ENCODE results near the gene LEMD1. TPM values are rescaled to one million over a fixed set of nuclear protein-coding genes. Genes with fewer than 3 reads are reported as not detected.

Gene LEMD1
- total RNA-seq, 2 donors from 2014 or later, result not detected

DNA sequence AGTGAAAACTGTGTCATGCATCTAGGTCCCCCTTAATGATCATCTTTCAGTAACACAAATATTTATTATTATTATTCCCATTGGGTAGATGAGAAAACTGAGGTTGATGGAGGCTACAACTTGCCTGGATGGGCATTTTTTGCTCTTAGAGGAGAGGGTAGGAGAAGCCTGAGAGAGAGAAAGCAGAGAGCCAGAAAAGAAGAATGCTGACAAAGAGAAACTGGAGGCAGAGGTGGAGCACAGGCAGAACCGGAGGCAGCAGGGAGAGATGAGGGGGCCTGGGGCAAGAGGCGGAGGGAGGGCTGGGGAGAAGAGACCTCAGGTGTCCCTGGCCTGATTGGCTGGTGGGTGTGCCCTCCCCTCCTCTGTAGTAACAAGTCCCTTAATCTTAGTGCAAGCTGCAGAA, 29.9 kb upstream of the LEMD1 start:
- no peak overlapping the region for H3K27ac Mint-ChIP-seq
- DNase-seq (no peak), ATAC-seq (no peak)
- no peaks in the 10 kb centered on the region for H3K9me3 ChIP-seq (ENCODE audit: control insufficient read depth, low read length, poor library complexity, severe bottlenecking)
- peaks cover 7% of the 10 kb centered on the region for H3K36me3 Mint-ChIP-seq (ENCODE audit: low read depth)
- no peak overlapping the region for H3K4me3 Mint-ChIP-seq
- peaks cover 16% of the 10 kb centered on the region for H3K4me1 Mint-ChIP-seq
- H3K27me3 Mint-ChIP-seq, result peaks cover 72% of the 10 kb centered on the region

DNA sequence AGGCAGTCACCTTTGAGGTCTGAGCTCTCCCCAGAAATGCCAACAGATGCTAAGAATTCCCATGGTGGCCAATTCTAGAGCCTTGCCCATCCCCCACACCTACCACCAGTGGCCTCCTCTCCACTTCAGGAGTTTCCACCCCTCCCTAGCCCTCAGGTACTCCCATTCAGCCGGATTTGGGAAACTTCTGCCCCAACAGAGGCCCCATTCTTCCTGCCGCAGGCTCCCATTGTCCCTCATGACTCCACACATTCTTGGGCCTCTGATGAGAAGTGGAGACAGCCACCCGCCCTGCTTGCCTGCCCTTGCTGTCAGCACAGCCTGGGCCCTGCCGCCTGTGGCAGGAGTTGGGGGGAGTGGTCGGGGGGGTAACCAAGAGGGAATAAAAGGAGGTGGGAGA, 29.3 kb upstream of the LEMD1 start:
- no peak for DNase-seq
- ATAC-seq, result no peak
- Mint-ChIP-seq H3K36me3 (ENCODE audit: low read depth) (peaks cover 7% of the 10 kb centered on the region), H3K27me3 (peaks cover 68% of the 10 kb centered on the region), H3K4me1 (peaks cover 12% of the 10 kb centered on the region), H3K4me3 (no peak overlapping the region), H3K27ac (no peak overlapping the region)
- H3K9me3 ChIP-seq (ENCODE audit: control insufficient read depth, low read length, poor library complexity, severe bottlenecking), result no peaks in the 10 kb centered on the region

DNA sequence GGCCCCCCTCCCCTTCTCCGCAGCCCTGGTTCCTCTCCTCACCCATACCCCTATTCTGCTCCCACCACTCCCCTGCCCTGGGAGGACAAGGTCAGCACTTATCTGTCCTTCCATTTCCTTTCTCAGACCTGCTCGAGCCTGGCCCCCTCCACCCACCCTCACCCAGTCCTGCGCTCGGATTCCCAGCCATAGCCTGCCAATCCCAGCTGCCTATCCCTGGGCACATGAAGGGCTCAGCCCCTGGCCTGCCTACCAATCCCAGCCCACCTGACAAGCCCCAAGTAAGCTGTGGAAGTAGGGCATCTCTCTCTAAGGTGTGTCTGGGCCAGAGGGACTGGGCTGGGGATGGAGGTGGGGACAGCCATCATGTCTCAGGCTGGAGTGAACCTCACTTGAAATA, 28.6 kb upstream of the LEMD1 start:
- Mint-ChIP-seq H3K27ac (no peak overlapping the region), H3K36me3 (ENCODE audit: low read depth) (peaks cover 5% of the 10 kb centered on the region), H3K27me3 (peaks cover 60% of the 10 kb centered on the region), H3K4me3 (no peak overlapping the region), H3K4me1 (peaks cover 6% of the 10 kb centered on the region)
- DNase-seq, result no peak
- no peaks in the 10 kb centered on the region for H3K9me3 ChIP-seq (ENCODE audit: control insufficient read depth, low read length, poor library complexity, severe bottlenecking)
- no peak for ATAC-seq

DNA sequence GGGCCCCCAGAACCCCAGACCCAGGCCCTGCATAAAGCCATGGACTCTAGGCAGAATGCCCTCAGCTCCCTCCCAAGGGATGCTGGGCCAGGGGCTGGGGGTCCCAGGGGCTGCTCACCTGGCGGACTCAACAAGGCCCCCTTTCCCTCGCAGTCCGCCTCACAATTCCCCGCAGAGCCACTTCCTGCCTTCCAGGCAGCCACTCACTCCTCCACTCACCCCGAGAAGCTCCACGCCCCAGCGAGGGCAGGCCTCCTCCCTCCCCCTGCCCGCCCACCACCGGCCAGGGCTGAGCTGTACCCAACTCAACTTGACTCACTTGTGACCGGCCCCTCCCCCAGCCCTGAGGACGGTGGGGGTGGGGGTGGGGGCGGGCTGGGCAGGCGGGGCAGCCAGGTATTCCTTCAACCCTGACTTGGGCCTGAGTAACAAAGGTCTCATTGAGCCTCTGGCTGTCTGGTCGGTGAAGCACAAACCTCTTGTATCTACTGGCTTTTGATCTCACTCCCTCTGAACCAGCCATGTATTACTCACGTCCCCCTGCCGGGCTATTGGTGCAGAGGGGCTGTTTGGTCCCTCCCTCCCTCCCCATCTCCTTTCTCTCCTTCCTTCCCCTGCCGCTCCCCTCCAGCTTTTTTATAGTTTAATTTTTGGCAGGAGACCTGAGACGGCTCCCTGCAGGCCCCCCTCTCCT, 28.0 kb upstream of the LEMD1 start:
- ATAC-seq (no peak), DNase-seq (no peak)
- Mint-ChIP-seq H3K36me3 (ENCODE audit: low read depth) (peaks cover 5% of the 10 kb centered on the region), H3K27me3 (peaks cover 54% of the 10 kb centered on the region), H3K4me1 (peaks cover 6% of the 10 kb centered on the region), H3K4me3 (no peak overlapping the region), H3K27ac (no peak overlapping the region)
- H3K9me3 ChIP-seq (ENCODE audit: control insufficient read depth, low read length, poor library complexity, severe bottlenecking), result no peaks in the 10 kb centered on the region

DNA sequence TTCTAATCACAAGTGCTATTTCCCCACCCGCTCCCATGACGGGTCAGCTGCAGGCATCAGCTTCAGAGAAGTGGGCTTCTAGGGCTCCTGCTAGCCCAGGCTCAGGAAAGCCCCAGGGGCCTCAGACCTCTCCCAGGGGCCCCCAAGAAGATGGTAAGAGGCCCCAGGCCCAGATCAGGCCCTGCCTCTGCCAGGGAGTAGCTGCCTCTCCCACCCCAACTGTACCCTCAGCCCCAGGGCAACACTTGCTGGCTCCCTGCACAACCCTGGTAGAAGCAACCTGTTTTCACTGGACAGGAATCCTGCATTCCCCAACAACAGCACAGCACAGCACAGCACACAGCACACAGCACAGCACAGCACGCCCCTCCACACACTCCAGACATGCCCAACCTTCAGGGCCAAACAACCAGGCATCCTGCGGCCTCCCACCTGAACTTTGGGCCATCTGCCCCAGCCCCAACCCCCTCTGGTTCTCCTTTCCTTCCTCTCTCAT, 27.4 kb upstream of the LEMD1 start:
- H3K27me3 Mint-ChIP-seq, result peaks cover 49% of the 10 kb centered on the region
- peaks cover 4% of the 10 kb centered on the region for H3K4me1 Mint-ChIP-seq
- H3K36me3 Mint-ChIP-seq (ENCODE audit: low read depth), result peaks cover 5% of the 10 kb centered on the region
- no peaks in the 10 kb centered on the region for H3K9me3 ChIP-seq (ENCODE audit: control insufficient read depth, low read length, poor library complexity, severe bottlenecking)
- H3K4me3 Mint-ChIP-seq, result no peak overlapping the region
- H3K27ac Mint-ChIP-seq, result no peak overlapping the region
- ATAC-seq (no peak), DNase-seq (no peak)

DNA sequence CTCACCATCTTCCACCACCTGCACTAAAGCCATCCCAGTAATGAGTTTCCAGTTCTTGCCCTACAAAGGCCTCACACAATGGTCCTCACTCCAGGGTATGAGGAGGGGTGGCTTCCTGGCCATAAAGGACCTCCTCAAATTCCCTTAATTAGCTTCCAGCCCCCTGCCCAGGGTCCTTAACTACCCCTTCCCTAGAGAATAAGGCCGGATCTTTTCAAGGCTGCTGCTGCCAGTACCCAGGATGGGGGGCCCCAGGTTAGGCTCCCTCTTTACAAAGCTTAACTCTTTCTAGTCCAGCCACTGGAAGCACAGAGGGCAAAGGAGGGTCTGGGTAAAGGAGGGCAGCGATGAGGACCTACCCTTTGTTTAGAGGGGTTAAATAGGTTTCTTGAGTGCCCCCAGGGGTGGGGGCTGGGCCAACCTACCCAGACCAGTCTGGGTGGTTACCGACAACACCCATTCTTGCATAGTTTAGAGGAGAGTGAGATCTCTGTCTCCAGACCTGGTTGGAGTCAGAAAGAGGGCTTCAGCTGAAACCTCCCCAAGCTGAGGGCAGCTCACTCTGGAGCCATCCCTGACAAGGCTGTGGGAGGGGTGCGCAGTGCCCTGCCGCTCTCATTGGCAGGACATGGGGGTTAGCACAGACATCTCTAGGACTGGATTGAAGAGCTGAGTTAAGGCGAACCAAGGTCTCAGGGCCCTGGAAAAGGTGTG, 26.8 kb upstream of the LEMD1 start:
- Mint-ChIP-seq H3K27me3 (peaks cover 42% of the 10 kb centered on the region), H3K4me3 (no peak overlapping the region), H3K36me3 (ENCODE audit: low read depth) (peaks cover 5% of the 10 kb centered on the region), H3K27ac (no peak overlapping the region), H3K4me1 (peaks cover 6% of the 10 kb centered on the region)
- DNase-seq, result no peak
- ATAC-seq, result no peak
- H3K9me3 ChIP-seq (ENCODE audit: control insufficient read depth, low read length, poor library complexity, severe bottlenecking), result no peaks in the 10 kb centered on the region

DNA sequence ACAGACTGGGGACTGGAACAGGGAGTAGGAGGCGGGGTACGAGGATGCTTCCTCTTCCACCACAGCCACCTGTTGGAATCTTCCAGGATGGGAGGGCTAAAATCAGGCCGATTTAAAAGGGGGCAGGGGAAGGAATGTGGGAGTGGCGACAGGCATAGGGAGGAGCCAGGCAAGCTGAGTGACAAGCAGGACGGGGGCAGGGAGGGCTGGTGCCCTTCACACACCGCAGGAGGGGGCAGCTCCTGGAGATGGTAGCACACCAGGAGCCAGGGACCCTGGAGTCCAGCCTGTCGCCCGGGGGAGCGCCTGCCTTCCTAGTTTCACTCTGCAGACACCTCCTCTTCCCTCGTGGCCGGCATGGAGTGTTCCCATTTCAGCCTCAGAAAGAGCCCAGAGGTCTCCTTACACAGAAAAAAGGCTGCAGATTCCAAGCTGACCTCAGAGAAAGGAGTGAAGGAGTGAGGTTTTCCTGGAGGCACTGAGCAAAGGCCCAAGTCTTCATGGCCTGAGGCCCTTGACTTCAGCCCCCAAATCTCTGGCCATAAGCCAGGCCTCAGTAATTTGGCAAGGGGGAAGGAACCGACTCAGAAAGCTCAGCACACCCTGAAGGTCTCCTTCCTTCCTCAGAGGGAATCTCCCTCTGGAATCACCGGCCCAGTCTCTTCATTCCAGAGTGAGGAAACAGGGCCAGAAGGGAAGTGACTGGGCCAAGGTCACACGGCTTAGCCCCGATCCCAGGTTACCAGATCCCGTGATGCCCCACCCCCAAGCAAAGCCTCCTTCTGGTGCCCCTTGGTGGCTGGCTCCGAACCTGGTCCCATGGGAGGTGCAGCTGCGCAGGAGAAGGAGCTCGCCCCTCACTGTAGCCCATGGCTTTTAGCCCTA, 25.8 kb upstream of the LEMD1 start:
- peaks cover 6% of the 10 kb centered on the region for H3K4me1 Mint-ChIP-seq
- peaks cover 5% of the 10 kb centered on the region for H3K36me3 Mint-ChIP-seq (ENCODE audit: low read depth)
- peaks cover 33% of the 10 kb centered on the region for H3K27me3 Mint-ChIP-seq
- H3K4me3 Mint-ChIP-seq, result no peak overlapping the region
- DNase-seq (no peak), ATAC-seq (no peak)
- no peaks in the 10 kb centered on the region for H3K9me3 ChIP-seq (ENCODE audit: control insufficient read depth, low read length, poor library complexity, severe bottlenecking)
- H3K27ac Mint-ChIP-seq, result no peak overlapping the region

DNA sequence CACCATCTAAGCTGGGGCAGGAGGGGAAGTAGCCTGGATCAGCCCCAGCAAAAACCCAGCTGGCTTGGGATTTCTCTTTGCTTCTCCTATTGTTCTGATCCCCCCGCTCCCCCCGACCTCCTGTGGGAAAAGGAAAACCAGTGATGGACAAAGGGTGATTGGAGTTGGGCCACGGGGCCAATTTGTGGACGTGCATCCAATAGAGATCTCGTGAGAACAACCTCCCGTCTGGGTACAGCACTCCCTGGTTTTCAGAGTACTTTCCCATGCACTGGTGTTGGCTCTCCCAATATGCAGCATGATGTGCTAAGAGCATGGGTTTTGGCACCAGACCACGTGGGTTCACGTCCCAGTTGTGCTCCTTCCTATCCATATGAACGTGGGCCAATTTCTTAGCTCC, 25.0 kb upstream of the LEMD1 start:
- Mint-ChIP-seq H3K27me3 (peaks cover 24% of the 10 kb centered on the region), H3K36me3 (ENCODE audit: low read depth) (peaks cover 5% of the 10 kb centered on the region)
- H3K9me3 ChIP-seq (ENCODE audit: control insufficient read depth, low read length, poor library complexity, severe bottlenecking), result no peaks in the 10 kb centered on the region

DNA sequence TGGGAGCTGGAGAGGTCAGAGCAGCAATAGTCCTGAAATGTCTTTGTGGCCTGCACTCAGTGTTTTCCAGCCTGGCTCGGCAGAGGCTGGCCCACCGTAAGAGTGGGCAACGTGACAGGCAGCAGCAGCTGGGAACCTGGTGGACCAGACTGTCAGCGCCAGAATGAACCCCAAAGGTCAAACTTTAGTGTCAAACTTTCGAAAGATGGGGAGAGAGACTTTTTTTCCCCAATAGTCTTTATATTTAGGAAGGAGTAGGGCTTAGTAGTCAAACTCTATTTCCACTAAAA, 23.7 kb upstream of the LEMD1 start:
- Mint-ChIP-seq H3K36me3 (ENCODE audit: low read depth) (peaks cover under 1% of the 10 kb centered on the region), H3K4me3 (no peak overlapping the region), H3K27me3 (peaks cover 11% of the 10 kb centered on the region), H3K4me1 (peaks cover 20% of the 10 kb centered on the region), H3K27ac (no peak overlapping the region)
- DNase-seq (no peak), ATAC-seq (no peak)
- no peaks in the 10 kb centered on the region for H3K9me3 ChIP-seq (ENCODE audit: control insufficient read depth, low read length, poor library complexity, severe bottlenecking)

More for the DNA sequence above, 25.0 kb upstream of the LEMD1 start:
- H3K27ac Mint-ChIP-seq, result no peak overlapping the region
- peaks cover 8% of the 10 kb centered on the region for H3K4me1 Mint-ChIP-seq
- ATAC-seq (no peak), DNase-seq (no peak)
- no peak overlapping the region for H3K4me3 Mint-ChIP-seq

DNA sequence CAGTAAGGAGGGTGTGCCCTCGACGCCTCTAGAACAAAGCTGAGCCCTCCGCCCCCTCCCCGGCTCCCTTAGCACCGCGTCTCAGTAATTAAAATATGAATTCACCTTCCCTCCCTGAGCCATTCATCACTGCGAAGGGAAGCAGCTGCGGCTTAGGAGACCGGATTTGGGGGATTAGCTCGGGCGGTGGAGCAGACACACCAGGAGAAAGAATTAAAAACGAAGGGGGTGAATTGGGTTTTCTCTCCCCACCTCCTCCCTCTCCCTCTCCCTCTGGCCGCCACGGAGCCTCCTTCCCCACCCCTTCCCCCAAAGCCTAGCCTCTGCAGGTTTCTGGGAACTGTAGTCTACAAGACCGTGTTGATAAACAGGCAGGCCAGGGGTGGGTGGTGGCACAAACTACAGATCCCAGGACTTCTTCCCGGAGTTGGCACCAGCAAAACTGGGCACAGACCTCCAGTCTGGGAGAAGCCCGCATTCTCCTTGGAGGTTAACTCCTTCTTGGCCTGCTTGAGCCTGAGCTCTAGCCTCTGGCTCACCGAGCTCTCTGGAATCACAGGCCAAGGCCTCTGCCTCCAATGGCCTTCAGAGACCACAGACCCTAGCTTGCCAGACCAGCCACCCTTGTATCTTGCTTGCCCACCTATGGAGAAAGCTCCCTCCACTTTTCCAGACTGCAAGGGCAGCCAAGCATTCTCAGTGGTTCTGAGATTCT, 23.2 kb upstream of the LEMD1 start:
- peaks cover 23% of the 10 kb centered on the region for H3K4me1 Mint-ChIP-seq
- H3K36me3 Mint-ChIP-seq (ENCODE audit: low read depth), result no peaks in the 10 kb centered on the region
- ATAC-seq, result no peak
- no peak overlapping the region for H3K27ac Mint-ChIP-seq
- DNase-seq, result no peak
- no peaks in the 10 kb centered on the region for H3K9me3 ChIP-seq (ENCODE audit: control insufficient read depth, low read length, poor library complexity, severe bottlenecking)
- H3K4me3 Mint-ChIP-seq, result no peak overlapping the region
- H3K27me3 Mint-ChIP-seq, result peaks cover 10% of the 10 kb centered on the region

DNA sequence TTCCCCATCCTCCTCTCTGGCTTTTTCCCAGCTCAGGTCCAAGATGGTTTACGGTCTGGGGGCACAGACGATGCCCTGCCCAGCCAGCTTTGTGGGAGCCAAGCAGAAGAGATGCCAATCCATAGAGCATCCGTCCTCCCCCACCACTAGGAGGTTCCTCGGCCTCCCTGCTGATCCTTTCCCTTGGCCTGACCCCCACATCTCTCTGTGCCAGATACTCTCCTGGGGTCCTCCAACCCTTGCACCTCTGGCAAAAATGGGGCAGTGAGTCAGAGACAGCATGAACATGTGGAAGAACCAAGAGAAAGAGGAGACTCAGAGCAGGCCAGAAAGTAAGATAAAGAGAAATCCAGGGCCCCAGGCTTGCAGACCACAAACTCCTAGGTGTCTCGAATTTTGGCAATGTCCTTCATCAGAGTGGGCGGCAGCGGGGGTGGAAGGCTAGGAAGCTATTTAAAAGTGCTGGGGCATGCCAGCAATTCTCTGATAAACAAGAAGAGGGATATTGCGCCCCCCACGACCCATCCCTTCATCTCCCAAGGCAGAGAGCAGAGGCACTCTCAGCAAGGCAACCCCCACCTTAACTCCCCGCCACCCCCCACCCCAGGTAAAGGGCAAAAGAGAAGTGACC, 22.6 kb upstream of the LEMD1 start:
- H3K4me3 Mint-ChIP-seq, result no peak overlapping the region
- H3K36me3 Mint-ChIP-seq (ENCODE audit: low read depth), result no peaks in the 10 kb centered on the region
- no peak for ATAC-seq
- peaks cover 25% of the 10 kb centered on the region for H3K4me1 Mint-ChIP-seq
- H3K27ac Mint-ChIP-seq, result peak overlapping the region; percentile 54
- H3K27me3 Mint-ChIP-seq, result peaks cover 8% of the 10 kb centered on the region
- H3K9me3 ChIP-seq (ENCODE audit: control insufficient read depth, low read length, poor library complexity, severe bottlenecking), result no peaks in the 10 kb centered on the region
- DNase-seq, result no peak

DNA sequence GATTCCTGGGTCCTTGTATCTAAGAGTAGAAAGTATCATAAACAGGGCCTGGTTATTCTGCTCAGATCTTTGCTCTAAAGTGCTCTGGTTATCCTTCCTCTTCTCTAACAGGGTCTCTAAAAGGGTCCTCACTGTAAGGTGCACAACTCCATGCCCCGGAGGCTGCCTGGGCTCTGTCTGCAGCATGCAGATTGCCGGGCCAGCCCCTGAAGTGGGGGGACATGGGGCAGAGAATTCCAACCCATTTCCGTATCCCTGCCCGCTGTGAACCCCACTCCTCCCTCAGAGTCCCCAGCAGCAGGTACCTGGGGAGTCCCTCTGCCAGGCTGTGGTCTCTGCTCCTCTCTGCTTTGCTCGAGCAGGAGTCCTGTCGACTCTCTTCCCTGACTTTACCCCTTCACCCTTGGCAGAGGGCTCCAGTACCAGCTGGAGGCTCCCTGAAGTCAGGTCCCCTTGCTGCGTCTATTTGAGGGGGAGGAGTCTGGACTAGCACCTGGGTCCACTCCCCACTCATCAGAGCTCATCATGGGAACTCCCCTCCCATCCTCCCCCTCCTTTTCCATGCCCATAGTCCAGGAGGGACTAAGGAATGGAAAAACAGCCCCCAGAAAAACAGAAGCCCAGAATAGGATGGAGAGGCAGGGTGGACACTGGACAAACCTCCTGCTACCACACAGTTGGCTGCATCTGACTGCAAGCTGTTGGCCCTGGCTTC, 21.9 kb upstream of the LEMD1 start:
- no peaks in the 10 kb centered on the region for H3K9me3 ChIP-seq (ENCODE audit: control insufficient read depth, low read length, poor library complexity, severe bottlenecking)
- Mint-ChIP-seq H3K27me3 (peaks cover 4% of the 10 kb centered on the region), H3K4me3 (no peak overlapping the region), H3K4me1 (peaks cover 26% of the 10 kb centered on the region), H3K36me3 (ENCODE audit: low read depth) (no peaks in the 10 kb centered on the region), H3K27ac (peak overlapping the region; percentile 54)
- DNase-seq (no peak), ATAC-seq (no peak)
